Adrenal gland (tissue), 5 donors: Measurements from ENCODE around the gene NAV2.

ENCODE experiments used
- CTCF ChIP-seq, 6 experiments: fragments of 450-650 bp in 4 of 6; fragments of 200-600 bp in 2 of 6; sonication (generic) in 1 of 6; IDR thresholded peaks; 1 replicate in 5 of 6; 2 replicates in 1 of 6; pipeline versions ENCODE4 v1.5.1 to v1.8.0; 2016 to 2021; ENCODE audit warnings: antibody characterized with exemption in 6 of 6, mild to moderate bottlenecking in 2 of 6, moderate library complexity in 1 of 6
- POLR2A ChIP-seq, 2 donors: fragments of 450-650 bp; IDR thresholded peaks; one replicate each; pipeline ENCODE4 v1.6.1; 2017; ENCODE audit warnings: antibody characterized with exemption in 2 of 2, mild to moderate bottlenecking in 2 of 2, moderate library complexity in 1 of 2
- donor health status: DM: no; HTN: no; CAD: no.

DNA sequence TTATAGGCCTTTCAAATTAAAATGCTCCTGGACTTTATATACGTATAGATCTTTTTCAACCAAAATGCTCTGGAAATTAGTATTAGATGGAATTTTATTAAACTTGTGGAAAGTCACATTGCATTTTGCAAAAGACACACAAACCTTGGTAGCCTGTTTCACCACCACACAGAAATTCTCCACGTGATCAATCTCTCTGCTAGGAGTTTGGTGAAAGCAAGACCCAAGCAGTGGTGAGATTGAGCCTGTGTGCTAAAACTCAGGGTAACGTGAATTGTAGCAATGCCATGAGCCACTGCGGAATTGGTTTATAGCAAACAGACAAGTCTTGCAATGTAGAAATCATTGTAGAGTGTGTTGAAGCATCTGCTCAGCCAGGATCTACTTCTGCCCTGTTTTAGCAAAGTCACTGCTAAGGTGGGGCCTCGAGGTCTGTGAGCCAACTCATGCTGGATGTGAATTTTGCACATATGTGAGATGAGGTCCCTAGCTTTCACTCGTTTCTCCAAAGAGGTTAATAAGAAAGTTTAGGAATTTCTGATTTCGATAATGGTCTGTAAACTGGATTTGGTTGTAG, 262.9 kb downstream of the NAV2 start:
- TF ChIP-seq CTCF (IDR thresholded peaks at IDR 0.05): no peak
- no peak for TF ChIP-seq POLR2A (IDR thresholded peaks at IDR 0.05)
